ENCODE results near the gene GNG13. TPM values are rescaled to one million over a fixed set of nuclear protein-coding genes. Genes with fewer than 3 reads are reported as not detected.

Gene GNG13
- total and polyA plus RNA-seq, 9 donors, result 0.20 TPM; not detected in 8

- Histone ChIP-seq H3K27me3 (ENCODE audit: control insufficient read depth, insufficient read depth, low read length) (peaks cover 10% of the 10 kb centered on the region), H3K36me3 (ENCODE audit: control insufficient read depth, insufficient read depth, low read length) (no peaks in the 10 kb centered on the region), H3K4me1 (ENCODE audit: control insufficient read depth, insufficient read depth, low read length) (peaks cover 3% of the 10 kb centered on the region), H3K9me3 (replicated peaks; ENCODE audit: control insufficient read depth, low read depth, low read length) (peaks cover 23% of the 10 kb centered on the region), H3K4me3 (ENCODE audit: low read length) (no peak overlapping the region), H3K27ac (ENCODE audit: low read length) (no peak overlapping the region)
- no peak for DNase-seq
- 28% methylated on average over 21 of the region's 35 CpGs for WGBS (ENCODE audit: insufficient coverage)
These were observed 32.3 kb upstream of the GNG13 start for GRCh38 chr16:832652-833336.

- H3K4me1 ChIP-seq (ENCODE audit: control insufficient read depth, insufficient read depth, low read length), result peaks cover 3% of the 10 kb centered on the region
These were observed 31.3 kb upstream of the GNG13 start for GRCh38 chr16:831571-832413.

GRCh38 chr16:830871-831570 is 30.5 kb upstream of the GNG13 start:
- peaks cover 10% of the 10 kb centered on the region for H3K27me3 ChIP-seq (ENCODE audit: control insufficient read depth, insufficient read depth, low read length)
- DNase-seq, result no peak
- WGBS (ENCODE audit: insufficient coverage), result 60% methylated on average over 20 of the region's 24 CpGs

More at GRCh38 chr16:831571-832413, 31.3 kb upstream of the GNG13 start:
- Histone ChIP-seq H3K4me3 (ENCODE audit: low read length) (no peak overlapping the region), H3K27me3 (ENCODE audit: control insufficient read depth, insufficient read depth, low read length) (peaks cover 10% of the 10 kb centered on the region), H3K27ac (ENCODE audit: low read length) (no peak overlapping the region), H3K36me3 (ENCODE audit: control insufficient read depth, insufficient read depth, low read length) (no peaks in the 10 kb centered on the region), H3K9me3 (replicated peaks; ENCODE audit: control insufficient read depth, low read depth, low read length) (peaks cover 19% of the 10 kb centered on the region)
- WGBS (ENCODE audit: insufficient coverage), result 87% methylated on average over 17 of the region's 27 CpGs
- DNase-seq, result no peak

GRCh38 chr16:830107-830870 is 29.8 kb upstream of the GNG13 start:
- peaks cover 6% of the 10 kb centered on the region for H3K4me1 ChIP-seq (ENCODE audit: control insufficient read depth, insufficient read depth, low read length)
- no peak for DNase-seq
- WGBS (ENCODE audit: insufficient coverage), result 84% methylated on average over 41 of the region's 43 CpGs
- peaks cover 6% of the 10 kb centered on the region for H3K9me3 ChIP-seq (replicated peaks; ENCODE audit: control insufficient read depth, low read depth, low read length)
- H3K4me3 ChIP-seq (ENCODE audit: low read length), result no peak overlapping the region
- H3K36me3 ChIP-seq (ENCODE audit: control insufficient read depth, insufficient read depth, low read length), result no peaks in the 10 kb centered on the region
- H3K27ac ChIP-seq (ENCODE audit: low read length), result no peak overlapping the region
- H3K27me3 ChIP-seq (ENCODE audit: control insufficient read depth, insufficient read depth, low read length), result peaks cover 16% of the 10 kb centered on the region

More at GRCh38 chr16:830871-831570, 30.5 kb upstream of the GNG13 start:
- Histone ChIP-seq H3K36me3 (ENCODE audit: control insufficient read depth, insufficient read depth, low read length) (no peaks in the 10 kb centered on the region), H3K27ac (ENCODE audit: low read length) (no peak overlapping the region), H3K4me3 (ENCODE audit: low read length) (no peak overlapping the region), H3K4me1 (ENCODE audit: control insufficient read depth, insufficient read depth, low read length) (peaks cover 3% of the 10 kb centered on the region), H3K9me3 (replicated peaks; ENCODE audit: control insufficient read depth, low read depth, low read length) (peaks cover 12% of the 10 kb centered on the region)

- Histone ChIP-seq H3K9me3 (replicated peaks; ENCODE audit: control insufficient read depth, low read depth, low read length) (no peaks in the 10 kb centered on the region), H3K4me3 (ENCODE audit: low read length) (no peak overlapping the region), H3K27me3 (ENCODE audit: control insufficient read depth, insufficient read depth, low read length) (peaks cover 21% of the 10 kb centered on the region), H3K36me3 (ENCODE audit: control insufficient read depth, insufficient read depth, low read length) (no peaks in the 10 kb centered on the region), H3K27ac (ENCODE audit: low read length) (no peak overlapping the region), H3K4me1 (ENCODE audit: control insufficient read depth, insufficient read depth, low read length) (peaks cover 11% of the 10 kb centered on the region)
- 98% methylated on average over 5 of the region's 17 CpGs for WGBS (ENCODE audit: insufficient coverage)
- DNase-seq, result no peak
These were observed 28.4 kb upstream of the GNG13 start for GRCh38 chr16:828891-829290.

DNA sequence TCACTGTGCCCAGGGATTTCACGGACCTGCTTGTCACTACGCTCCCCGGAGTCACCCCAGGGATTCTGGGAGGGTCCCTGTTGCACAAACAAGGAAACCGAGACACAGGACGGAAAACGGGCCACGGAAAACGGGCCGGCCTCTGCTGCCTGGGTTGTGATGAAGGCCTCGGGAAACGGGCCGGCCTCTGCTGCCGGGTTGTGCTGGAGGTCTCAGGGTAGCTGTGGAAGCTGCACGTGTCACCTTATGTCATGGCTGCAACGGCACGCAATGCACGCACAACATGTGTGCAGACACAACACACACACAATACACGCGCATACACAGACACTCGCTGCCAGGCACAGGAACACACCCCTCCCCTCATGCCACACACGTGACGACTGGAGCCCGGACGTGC is 27.0 kb upstream of the GNG13 start:
- Histone ChIP-seq H3K4me1 (ENCODE audit: control insufficient read depth, insufficient read depth, low read length) (peaks cover 11% of the 10 kb centered on the region), H3K36me3 (ENCODE audit: control insufficient read depth, insufficient read depth, low read length) (no peaks in the 10 kb centered on the region), H3K9me3 (replicated peaks; ENCODE audit: control insufficient read depth, low read depth, low read length) (no peaks in the 10 kb centered on the region), H3K27ac (ENCODE audit: low read length) (no peak overlapping the region), H3K4me3 (ENCODE audit: low read length) (no peak overlapping the region), H3K27me3 (ENCODE audit: control insufficient read depth, insufficient read depth, low read length) (peaks cover 14% of the 10 kb centered on the region)
- no peak for DNase-seq
- 83% methylated on average over 19 of the region's 24 CpGs for WGBS (ENCODE audit: insufficient coverage)

- H3K27me3 ChIP-seq (ENCODE audit: control insufficient read depth, insufficient read depth, low read length), result peaks cover 15% of the 10 kb centered on the region
- no peak overlapping the region for H3K4me3 ChIP-seq (ENCODE audit: low read length)
- no peaks in the 10 kb centered on the region for H3K9me3 ChIP-seq (replicated peaks; ENCODE audit: control insufficient read depth, low read depth, low read length)
- H3K36me3 ChIP-seq (ENCODE audit: control insufficient read depth, insufficient read depth, low read length), result no peaks in the 10 kb centered on the region
- WGBS (ENCODE audit: insufficient coverage), result 9% methylated on average over 25 of the region's 36 CpGs
- no peak overlapping the region for H3K27ac ChIP-seq (ENCODE audit: low read length)
- peak; percentile 61 for DNase-seq
- peaks cover 8% of the 10 kb centered on the region for H3K4me1 ChIP-seq (ENCODE audit: control insufficient read depth, insufficient read depth, low read length)
These were observed 25.0 kb upstream of the GNG13 start for GRCh38 chr16:825341-826061.

- H3K27me3 ChIP-seq (ENCODE audit: control insufficient read depth, insufficient read depth, low read length), result peaks cover 19% of the 10 kb centered on the region
- WGBS (ENCODE audit: insufficient coverage), result 88% methylated on average over 25 of the region's 25 CpGs
These were observed 24.1 kb upstream of the GNG13 start for GRCh38 chr16:824601-825000.

DNA sequence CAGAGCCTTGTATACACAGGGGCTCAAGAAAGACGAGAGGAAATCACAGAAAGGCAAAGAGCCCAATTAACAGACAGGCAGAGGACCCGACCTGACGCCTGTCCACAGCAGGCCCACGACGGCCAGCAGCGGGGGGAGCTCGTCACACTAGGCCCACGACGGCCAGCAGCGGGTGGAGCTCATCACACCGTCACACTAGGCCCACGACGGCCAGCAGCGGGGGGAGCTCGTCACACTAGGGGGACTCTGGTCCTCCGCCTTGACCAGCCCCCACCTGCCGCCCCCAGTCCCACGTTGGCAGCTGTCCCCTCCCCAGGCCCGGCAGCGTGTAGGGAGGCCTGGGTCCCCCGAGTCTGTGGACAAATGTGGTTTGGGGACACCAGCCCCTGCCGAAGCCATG is 23.7 kb upstream of the GNG13 start:
- no peak overlapping the region for H3K4me3 ChIP-seq (ENCODE audit: low read length)
- no peaks in the 10 kb centered on the region for H3K36me3 ChIP-seq (ENCODE audit: control insufficient read depth, insufficient read depth, low read length)
- H3K9me3 ChIP-seq (replicated peaks; ENCODE audit: control insufficient read depth, low read depth, low read length), result no peaks in the 10 kb centered on the region
- 80% methylated on average over 22 of the region's 22 CpGs for WGBS (ENCODE audit: insufficient coverage)
- DNase-seq, result no peak
- H3K4me1 ChIP-seq (ENCODE audit: control insufficient read depth, insufficient read depth, low read length), result peaks cover 8% of the 10 kb centered on the region
- peaks cover 23% of the 10 kb centered on the region for H3K27me3 ChIP-seq (ENCODE audit: control insufficient read depth, insufficient read depth, low read length)
- no peak overlapping the region for H3K27ac ChIP-seq (ENCODE audit: low read length)

More at GRCh38 chr16:824601-825000, 24.1 kb upstream of the GNG13 start:
- H3K36me3 ChIP-seq (ENCODE audit: control insufficient read depth, insufficient read depth, low read length), result no peaks in the 10 kb centered on the region
- H3K27ac ChIP-seq (ENCODE audit: low read length), result no peak overlapping the region
- no peak overlapping the region for H3K4me3 ChIP-seq (ENCODE audit: low read length)
- no peaks in the 10 kb centered on the region for H3K9me3 ChIP-seq (replicated peaks; ENCODE audit: control insufficient read depth, low read depth, low read length)
- peaks cover 8% of the 10 kb centered on the region for H3K4me1 ChIP-seq (ENCODE audit: control insufficient read depth, insufficient read depth, low read length)
- DNase-seq, result no peak
